ENCODE results near the gene TULP4.

DNA sequence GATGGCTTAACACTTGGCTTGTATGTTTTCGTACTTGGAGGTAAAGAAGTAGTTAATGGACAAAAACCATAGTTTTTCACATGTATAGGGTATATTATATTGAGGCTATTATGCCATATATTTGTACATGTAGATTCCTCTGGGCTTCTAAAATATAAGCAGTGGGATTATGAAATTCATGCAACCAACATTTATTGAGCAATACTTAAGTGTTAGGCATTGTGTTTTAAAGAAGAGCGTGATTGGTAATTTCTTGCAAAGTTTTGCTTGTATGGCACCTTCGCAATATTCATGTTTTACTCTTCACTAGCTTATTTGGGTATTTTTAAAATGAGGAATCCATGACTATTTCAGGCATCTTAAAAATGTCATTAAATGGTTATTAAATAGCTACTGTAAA is 2.5 kb downstream of the TULP4 start:
- TF ChIP-seq ZNF317 (CRISPR knock-in tag; IDR thresholded peaks at IDR 0.05; ENCODE audit: borderline replicate concordance, low read depth) (no peak), NFYB (CRISPR knock-in tag; conservative IDR thresholded peaks at IDR 0.05; ENCODE audit: low read depth) (no peak)
- TF ChIP-seq, protein P1, sequence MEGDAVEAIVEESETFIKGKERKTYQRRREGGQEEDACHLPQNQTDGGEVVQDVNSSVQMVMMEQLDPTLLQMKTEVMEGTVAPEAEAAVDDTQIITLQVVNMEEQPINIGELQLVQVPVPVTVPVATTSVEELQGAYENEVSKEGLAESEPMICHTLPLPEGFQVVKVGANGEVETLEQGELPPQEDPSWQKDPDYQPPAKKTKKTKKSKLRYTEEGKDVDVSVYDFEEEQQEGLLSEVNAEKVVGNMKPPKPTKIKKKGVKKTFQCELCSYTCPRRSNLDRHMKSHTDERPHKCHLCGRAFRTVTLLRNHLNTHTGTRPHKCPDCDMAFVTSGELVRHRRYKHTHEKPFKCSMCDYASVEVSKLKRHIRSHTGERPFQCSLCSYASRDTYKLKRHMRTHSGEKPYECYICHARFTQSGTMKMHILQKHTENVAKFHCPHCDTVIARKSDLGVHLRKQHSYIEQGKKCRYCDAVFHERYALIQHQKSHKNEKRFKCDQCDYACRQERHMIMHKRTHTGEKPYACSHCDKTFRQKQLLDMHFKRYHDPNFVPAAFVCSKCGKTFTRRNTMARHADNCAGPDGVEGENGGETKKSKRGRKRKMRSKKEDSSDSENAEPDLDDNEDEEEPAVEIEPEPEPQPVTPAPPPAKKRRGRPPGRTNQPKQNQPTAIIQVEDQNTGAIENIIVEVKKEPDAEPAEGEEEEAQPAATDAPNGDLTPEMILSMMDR (IDR thresholded peaks at IDR 0.05), result no peak
- TF ChIP-seq, protein P2, sequence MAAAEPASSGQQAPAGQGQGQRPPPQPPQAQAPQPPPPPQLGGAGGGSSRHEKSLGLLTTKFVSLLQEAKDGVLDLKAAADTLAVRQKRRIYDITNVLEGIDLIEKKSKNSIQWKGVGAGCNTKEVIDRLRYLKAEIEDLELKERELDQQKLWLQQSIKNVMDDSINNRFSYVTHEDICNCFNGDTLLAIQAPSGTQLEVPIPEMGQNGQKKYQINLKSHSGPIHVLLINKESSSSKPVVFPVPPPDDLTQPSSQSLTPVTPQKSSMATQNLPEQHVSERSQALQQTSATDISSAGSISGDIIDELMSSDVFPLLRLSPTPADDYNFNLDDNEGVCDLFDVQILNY (CRISPR knock-in tag; IDR thresholded peaks at IDR 0.05), result no peak
